ENCODE results near the gene OPN3.

GRCh38 chr1:241586905-241587512, 53.2 kb downstream of the OPN3 start:
- TF ChIP-seq CTCF (IDR thresholded peaks at IDR 0.05) (no peak), POLR2A (IDR thresholded peaks at IDR 0.05) (no peak)
